ENCODE measurements around the gene TMIE. TPM values are rescaled to one million over a fixed set of nuclear protein-coding genes. Genes with fewer than 3 reads are reported as not detected.

The TMIE gene
- total RNA-seq, 2 donors from 2014 or later = not detected

GRCh38 chr3:46672349-46672695, 28.9 kb upstream of the TMIE start:
- Histone ChIP-seq H3K36me3 (replicated peaks in 1 of 2; ENCODE audit: insufficient read depth in 1 of 2, low read depth in 2 of 2) (no peaks in the 10 kb centered on the region), H3K4me3 (no peak overlapping the region), H3K9me3 (no peaks in the 10 kb centered on the region), H3K27ac (no peak overlapping the region), H3K27me3 (no peaks in the 10 kb centered on the region), H3K4me1 (no peaks in the 10 kb centered on the region)
- DNase-seq = peak in 2 of 4 donors; percentile 0 to 7
- WGBS, 2 donors = 89 to 92% methylated on average over 6 of the region's 6 CpGs
- intact Hi-C loops (cut with DNase I) = no loop called here
- TF ChIP-seq POLR2A (IDR thresholded peaks at IDR 0.05) (no peak), CTCF (IDR thresholded peaks at IDR 0.05) (no peak)
- ATAC-seq = no peak

GRCh38 chr3:46673151-46674030, 27.8 kb upstream of the TMIE start:
- Histone ChIP-seq H3K9me3 (no peaks in the 10 kb centered on the region), H3K4me3 (no peak overlapping the region), H3K4me1 (no peaks in the 10 kb centered on the region), H3K36me3 (replicated peaks in 1 of 2; ENCODE audit: insufficient read depth in 1 of 2, low read depth in 2 of 2) (no peaks in the 10 kb centered on the region), H3K27ac (no peak overlapping the region), H3K27me3 (no peaks in the 10 kb centered on the region)
- ATAC-seq (no peak), DNase-seq (peak; percentile 1 to 4 (median 4))
- intact Hi-C loops (cut with DNase I) = no loop called here
- TF ChIP-seq CTCF (IDR thresholded peaks at IDR 0.05) = no peak
- no peak for TF ChIP-seq POLR2A (IDR thresholded peaks at IDR 0.05)
- WGBS, 2 donors = 78 to 89% methylated on average over 9 to 10 of the region's 10 CpGs

- intact Hi-C loops (cut with DNase I) = no loop called here
- WGBS, 2 donors = 93 to 94% methylated on average over 12 of the region's 12 CpGs
- no peaks in the 10 kb centered on the region for H3K36me3 ChIP-seq (replicated peaks in 1 of 2; ENCODE audit: insufficient read depth in 1 of 2, low read depth in 2 of 2)
- H3K27me3 ChIP-seq = no peaks in the 10 kb centered on the region
- no peak for ATAC-seq
- H3K4me3 ChIP-seq = no peak overlapping the region
- DNase-seq = peak in 3 of 4 donors; percentile 4 to 6 (median 5)
- no peak for TF ChIP-seq POLR2A (IDR thresholded peaks at IDR 0.05)
- TF ChIP-seq CTCF (IDR thresholded peaks at IDR 0.05) = no peak
- no peaks in the 10 kb centered on the region for H3K4me1 ChIP-seq
- no peaks in the 10 kb centered on the region for H3K9me3 ChIP-seq
- no peak overlapping the region for H3K27ac ChIP-seq
Measured at GRCh38 chr3:46674031-46674845, 27.0 kb upstream of the TMIE start.

GRCh38 chr3:46675426-46675825, 25.8 kb upstream of the TMIE start:
- no peak for ATAC-seq
- peak in 2 of 4 donors; percentile 0 to 3 for DNase-seq
- H3K4me1 ChIP-seq = no peaks in the 10 kb centered on the region
- H3K36me3 ChIP-seq (replicated peaks in 1 of 2; ENCODE audit: insufficient read depth in 1 of 2, low read depth in 2 of 2) = no peaks in the 10 kb centered on the region
- TF ChIP-seq CTCF (IDR thresholded peaks at IDR 0.05) = no peak
- TF ChIP-seq POLR2A (IDR thresholded peaks at IDR 0.05) = no peak
- 86 to 92% methylated on average over 6 of the region's 6 CpGs for WGBS, 2 donors
- no peak overlapping the region for H3K4me3 ChIP-seq
- H3K9me3 ChIP-seq = no peaks in the 10 kb centered on the region
- no peak overlapping the region for H3K27ac ChIP-seq
- intact Hi-C loops (cut with DNase I) = no loop called here
- no peaks in the 10 kb centered on the region for H3K27me3 ChIP-seq
